ENCODE data around the gene TRAF6. TPM values are rescaled to one million over a fixed set of nuclear protein-coding genes. Genes with fewer than 3 reads are reported as not detected.

TRAF6 gene
- total RNA-seq, 6 experiments from 2014 or later: 7.9 to 9.5 (median 8.3) TPM

GRCh38 chr11:36501236-36501635, 8.8 kb downstream of the TRAF6 start:
- peak overlapping the region; percentile 43 for H3K4me3 Mint-ChIP-seq
- peak overlapping the region; percentile 80 for H3K27ac Mint-ChIP-seq
- no peaks in the 10 kb centered on the region; the same call in 1 of the 2 replicates for H3K27me3 Mint-ChIP-seq (ENCODE audit: insufficient read depth)
- H3K36me3 Mint-ChIP-seq (ENCODE audit: low read depth): peaks cover 13% of the 10 kb centered on the region
- DNase-seq: no peak
- H3K9me3 Mint-ChIP-seq: no peaks in the 10 kb centered on the region
- no peak for TF ChIP-seq CTCF (IDR thresholded peaks at IDR 0.05)
- H3K4me1 Mint-ChIP-seq (ENCODE audit: low read depth): peaks cover 44% of the 10 kb centered on the region

- H3K4me3 Mint-ChIP-seq: peak overlapping the region; percentile 43
- H3K27ac Mint-ChIP-seq: peak overlapping the region; percentile 80
- no peaks in the 10 kb centered on the region; the same call in 1 of the 2 replicates for H3K27me3 Mint-ChIP-seq (ENCODE audit: insufficient read depth)
- H3K4me1 Mint-ChIP-seq (ENCODE audit: low read depth): peaks cover 37% of the 10 kb centered on the region
- DNase-seq: peak; percentile 90
- no peaks in the 10 kb centered on the region for H3K9me3 Mint-ChIP-seq
- TF ChIP-seq CTCF (IDR thresholded peaks at IDR 0.05): no peak
- peaks cover 9% of the 10 kb centered on the region for H3K36me3 Mint-ChIP-seq (ENCODE audit: low read depth)
Measured at GRCh38 chr11:36500315-36500721, 9.8 kb downstream of the TRAF6 start.

GRCh38 chr11:36499315-36499714, 10.8 kb downstream of the TRAF6 start:
- Mint-ChIP-seq H3K27ac (peak overlapping the region; percentile 25; the same call in 1 of the 2 replicates), H3K27me3 (ENCODE audit: insufficient read depth) (no peaks in the 10 kb centered on the region; the same call in 1 of the 2 replicates), H3K9me3 (no peaks in the 10 kb centered on the region), H3K4me3 (no peak overlapping the region), H3K36me3 (ENCODE audit: low read depth) (peaks cover 7% of the 10 kb centered on the region; the same call in 1 of the 2 replicates), H3K4me1 (ENCODE audit: low read depth) (peaks cover 35% of the 10 kb centered on the region)
- TF ChIP-seq CTCF (IDR thresholded peaks at IDR 0.05): no peak
- DNase-seq: no peak

- Mint-ChIP-seq H3K36me3 (ENCODE audit: low read depth) (peaks cover 7% of the 10 kb centered on the region; the same call in 1 of the 2 replicates), H3K9me3 (no peaks in the 10 kb centered on the region), H3K4me3 (no peak overlapping the region), H3K27me3 (ENCODE audit: insufficient read depth) (no peaks in the 10 kb centered on the region; the same call in 1 of the 2 replicates), H3K27ac (no peak overlapping the region), H3K4me1 (ENCODE audit: low read depth) (peaks cover 35% of the 10 kb centered on the region)
- no peak for TF ChIP-seq CTCF (IDR thresholded peaks at IDR 0.05)
- no peak for DNase-seq
Measured at GRCh38 chr11:36498721-36499120, 11.4 kb downstream of the TRAF6 start.

GRCh38 chr11:36493332-36493731, 16.7 kb downstream of the TRAF6 start:
- no peak for TF ChIP-seq CTCF (IDR thresholded peaks at IDR 0.05)
- peaks cover 11% of the 10 kb centered on the region for H3K36me3 Mint-ChIP-seq (ENCODE audit: low read depth)

More at GRCh38 chr11:36493332-36493731, 16.7 kb downstream of the TRAF6 start:
- no peak for DNase-seq
- Mint-ChIP-seq H3K4me3 (no peak overlapping the region), H3K9me3 (no peaks in the 10 kb centered on the region), H3K27me3 (ENCODE audit: insufficient read depth) (no peaks in the 10 kb centered on the region), H3K27ac (no peak overlapping the region), H3K4me1 (ENCODE audit: low read depth) (peaks cover 25% of the 10 kb centered on the region)

All from HFFc6 (cell line).